ENCODE data around the gene CD52.

GRCh38 chr1:26322042-26322331, 4.2 kb downstream of the CD52 start:
- TF ChIP-seq POLR2A (IDR thresholded peaks at IDR 0.05) (no peak), CTCF (IDR thresholded peaks at IDR 0.05) (no peak)
